GM13976 (cell line): ENCODE results near the gene ZNFX1.
"Not testable (repeated sequence)": the region's sequence is repeated elsewhere in the genome, so short reads cannot be mapped to it uniquely, and the experiment has no call there.

Experiments
- DNase-seq: peaks from one replicate; pipeline ENCODE4 v3.0.0; 2012; ENCODE audit warnings: low spot score
- CTCF ChIP-seq: IDR thresholded peaks from 2 replicates; pipeline ENCODE4 v1.5.1; 2012; ENCODE audit warnings: borderline replicate concordance, mild to moderate bottlenecking; ENCODE audit not compliant: insufficient read depth; ENCODE audit errors: extremely low read depth, missing control alignments, control extremely low read depth
- in situ Hi-C: fragments of 300-500 bp; cut with MboI; formaldehyde crosslinking; loops from one replicate; pipeline ENCODE4 v1.12.0; 2022; ENCODE audit warnings: low sequenced_read_pairs, mixed read lengths, inconsistent platforms; ENCODE audit not compliant: unreplicated experiment

ZNFX1 gene

GRCh38 chr20:49310705-49311104 is 32.8 kb upstream of the ZNFX1 start:
- in situ Hi-C loops = no loop called here
- no peak for TF ChIP-seq CTCF
- no peak for DNase-seq

- TF ChIP-seq CTCF = no peak
- in situ Hi-C loops = no loop called here
- DNase-seq = no peak
These were observed 31.0 kb upstream of the ZNFX1 start for GRCh38 chr20:49308875-49309274.

GRCh38 chr20:49306903-49307620 is 29.2 kb upstream of the ZNFX1 start:
- TF ChIP-seq CTCF = no peak
- in situ Hi-C loops = no loop called here
- DNase-seq = no peak

GRCh38 chr20:49303065-49303552 is 25.3 kb upstream of the ZNFX1 start:
- no peak for DNase-seq
- in situ Hi-C loops = no loop called here
- no peak for TF ChIP-seq CTCF

GRCh38 chr20:49297605-49298530 is 20.0 kb upstream of the ZNFX1 start:
- no peak for DNase-seq
- no peak for TF ChIP-seq CTCF
- in situ Hi-C loops = no loop called here

GRCh38 chr20:49294002-49294654 is 16.3 kb upstream of the ZNFX1 start:
- DNase-seq, in situ Hi-C loops: not testable (repeated sequence)
